HCT116 (cell line): ENCODE results near the gene ABLIM1. TPM values are rescaled to one million over a fixed set of nuclear protein-coding genes. Genes with fewer than 3 reads are reported as not detected.

Experiments used
- ATAC-seq: fragments of 200-7000 bp; cut with Tn5 transposase; 2 replicates; pipeline ENCODE4 v1.9.1; 2020; ENCODE audit warnings: mild to moderate bottlenecking, moderate library complexity
- BruUV-seq: library from RNA; stranded (reverse); fragments of 400-500 nt; replicated peaks from 2 replicates; lab custom pipeline; 2021; lab: Mats Ljungman, UMichigan
- CTCF ChIA-PET: fragments of 300-600 bp; sonication (Branson Sonifier 250); formaldehyde crosslinking; loops from one replicate; lab custom pipeline; 2021; ENCODE audit warnings: antibody characterized with exemption; lab: Charles Lee
- POLR2A ChIA-PET: fragments of 300-600, 350-600 bp; sonication (Branson Sonifier 250); formaldehyde crosslinking; loops from one replicate; lab custom pipeline; 2021; ENCODE audit warnings: antibody characterized with exemption; lab: Charles Lee
- RAD21 ChIA-PET, 2 experiments: fragments of 300-600 bp; sonication (Branson Sonifier 250); formaldehyde crosslinking; loops; one replicate each; lab custom pipeline; 2023; ENCODE audit warnings: low total read pairs in 2 of 2; ENCODE audit not compliant: uncharacterized antibody in 2 of 2, unreplicated experiment in 2 of 2, low non-redundant PET in 1 of 2; lab: Charles Lee
- DNase-seq: peaks from one replicate; pipeline ENCODE4 v3.0.0-alpha.2; 2010; ENCODE audit warnings: low read depth, low spot score
- H2AFZ ChIP-seq: fragments of 200-600 bp; shearing (Covaris generic), sonication (generic); 2 replicates; pipeline ENCODE4 v1.6.1; 2017; ENCODE audit warnings: low read depth, mixed run types, mixed read lengths, antibody characterized with exemption, low read length; ENCODE audit not compliant: poor library complexity, severe bottlenecking
- H3K27ac ChIP-seq: 2 replicates; pipeline ENCODE4 v1.5.1; 2012; ENCODE audit warnings: low read depth, low read length
- H3K27me3 ChIP-seq: fragments of 200-600 bp; sonication (generic); 2 replicates; pipeline ENCODE4 v1.6.1; 2016; ENCODE audit warnings: mixed run types, low read length, mixed read lengths; ENCODE audit not compliant: insufficient read depth
- H3K36me3 ChIP-seq, 2 experiments: fragments of 200-500 bp in 1 of 2; fragments of 200-600 bp in 1 of 2; sonication (Bioruptor generic) in 1 of 2; sonication (generic) in 1 of 2; 2 replicates each; pipeline versions ENCODE4 v1.5.1 to v1.6.1; 2014 to 2016; ENCODE audit warnings: low read length in 2 of 2, inconsistent platforms in 1 of 2, mixed read lengths in 1 of 2, mixed run types in 1 of 2; ENCODE audit not compliant: insufficient read depth in 2 of 2, control insufficient read depth in 1 of 2
- H3K4me1 ChIP-seq, 2 experiments: fragments of 200-600 bp in 1 of 2; sonication (generic) in 1 of 2; 2 replicates each; pipeline versions ENCODE4 v1.5.1 to v1.6.1; 2012 to 2017; ENCODE audit warnings: low read length in 2 of 2, inconsistent platforms in 1 of 2, mild to moderate bottlenecking in 1 of 2, mixed read lengths in 1 of 2, mixed run types in 1 of 2, moderate library complexity in 1 of 2; ENCODE audit not compliant: insufficient read depth in 2 of 2, control insufficient read depth in 1 of 2
- H3K4me2 ChIP-seq: fragments of 200-600 bp; sonication (generic); 2 replicates; pipeline ENCODE4 v1.6.1; 2017; ENCODE audit warnings: mixed run types, low read length, mixed read lengths
- H3K4me3 ChIP-seq, 2 experiments: fragments of 200-600 bp in 1 of 2; sonication (generic) in 1 of 2; replicated peaks in 1 of 2; 2 replicates each; pipeline ENCODE4 v1.5.1; 2011 to 2016; ENCODE audit warnings: low read length in 2 of 2, control low read depth in 1 of 2, low read depth in 1 of 2, mild to moderate bottlenecking in 1 of 2, mixed read lengths in 1 of 2, mixed run types in 1 of 2
- H3K79me2 ChIP-seq: fragments of 200-600 bp; sonication (generic); 2 replicates; pipeline ENCODE4 v1.6.1; 2017; ENCODE audit warnings: mild to moderate bottlenecking, mixed run types, low read length, moderate library complexity, mixed read lengths; ENCODE audit not compliant: insufficient read depth
- H3K9ac ChIP-seq: fragments of 200-600 bp; sonication (generic); 2 replicates; pipeline ENCODE4 v1.6.1; 2016; ENCODE audit warnings: low read length, mixed read lengths
- H3K9me2 ChIP-seq: fragments of 200-600 bp; sonication (generic), shearing (Covaris generic); 2 replicates; pipeline ENCODE4 v1.6.1; 2017; ENCODE audit warnings: mixed run types, mild to moderate bottlenecking, moderate library complexity; ENCODE audit not compliant: insufficient read depth
- H3K9me3 ChIP-seq, 2 experiments: fragments of 200-500 bp in 1 of 2; fragments of 200-600 bp in 1 of 2; sonication (Bioruptor generic) in 1 of 2; sonication (generic) in 1 of 2; 2 replicates each; pipeline ENCODE4 v1.6.1; 2014 to 2017; ENCODE audit warnings: low read length in 2 of 2, mixed read lengths in 2 of 2, inconsistent platforms in 1 of 2, low read depth in 1 of 2, mild to moderate bottlenecking in 1 of 2, mixed run types in 1 of 2, moderate library complexity in 1 of 2; ENCODE audit not compliant: control insufficient read depth in 1 of 2, insufficient read depth in 1 of 2
- H4K20me1 ChIP-seq: fragments of 200-600 bp; sonication (generic), shearing (Covaris generic); 2 replicates; pipeline ENCODE4 v1.6.1; 2017; ENCODE audit warnings: mixed run types, mild to moderate bottlenecking, moderate library complexity; ENCODE audit not compliant: insufficient read depth
- EZH2 ChIP-seq: fragments of 200-600 bp; sonication (generic); IDR thresholded peaks from 2 replicates; pipeline ENCODE4 v1.6.1; 2017; ENCODE audit warnings: antibody characterized with exemption, mixed run types
- JUND ChIP-seq: IDR thresholded peaks from 2 replicates; pipeline ENCODE4 v1.6.1; 2012
- MAX ChIP-seq: IDR thresholded peaks from 2 replicates; pipeline ENCODE4 v1.6.1; 2012
- POLR2AphosphoS5 ChIP-seq: IDR thresholded peaks from 2 replicates; pipeline ENCODE4 v1.6.1; 2011; ENCODE audit warnings: mild to moderate bottlenecking, low read depth, low read length, moderate library complexity
- SP1 ChIP-seq: IDR thresholded peaks from 2 replicates; pipeline ENCODE4 v1.6.1; 2012; ENCODE audit warnings: low read depth
- TCF7L2 ChIP-seq: IDR thresholded peaks from 2 replicates; pipeline ENCODE4 v1.7.0; 2011; ENCODE audit warnings: borderline replicate concordance, inconsistent platforms; ENCODE audit not compliant: insufficient read depth, insufficient read length; ENCODE audit errors: extremely low read depth
- YY1 ChIP-seq: IDR thresholded peaks from 2 replicates; pipeline ENCODE4 v1.6.1; 2011; ENCODE audit warnings: low read length, low read depth, moderate library complexity, mild to moderate bottlenecking; ENCODE audit not compliant: insufficient replicate concordance; ENCODE audit errors: extremely low read depth
- intact Hi-C: fragments of 100-400 bp; cut with micrococcal nuclease; formaldehyde crosslinking; loops from 2 replicates; pipeline ENCODE4 v1.10.0; 2022
- total RNA-seq: library from RNA; stranded (reverse); gene quantifications from one replicate; pipeline ENCODE4 v1.2.1, GENCODE V29; 2021; ENCODE audit not compliant: unreplicated experiment
- TF ChIP-seq, protein P1 (sequence below): IDR thresholded peaks from 2 replicates; pipeline ENCODE4 v1.6.1; 2011; ENCODE audit warnings: mild to moderate bottlenecking, low read length, moderate library complexity; ENCODE audit not compliant: insufficient replicate concordance; ENCODE audit errors: extremely low read depth
- TF ChIP-seq, protein P2 (sequence below): IDR thresholded peaks from 2 replicates; pipeline ENCODE4 v1.6.1; 2012; ENCODE audit warnings: low read depth

ABLIM1 gene
- total RNA-seq, 1 experiment from 2014 or later, result 96.2 TPM

DNA sequence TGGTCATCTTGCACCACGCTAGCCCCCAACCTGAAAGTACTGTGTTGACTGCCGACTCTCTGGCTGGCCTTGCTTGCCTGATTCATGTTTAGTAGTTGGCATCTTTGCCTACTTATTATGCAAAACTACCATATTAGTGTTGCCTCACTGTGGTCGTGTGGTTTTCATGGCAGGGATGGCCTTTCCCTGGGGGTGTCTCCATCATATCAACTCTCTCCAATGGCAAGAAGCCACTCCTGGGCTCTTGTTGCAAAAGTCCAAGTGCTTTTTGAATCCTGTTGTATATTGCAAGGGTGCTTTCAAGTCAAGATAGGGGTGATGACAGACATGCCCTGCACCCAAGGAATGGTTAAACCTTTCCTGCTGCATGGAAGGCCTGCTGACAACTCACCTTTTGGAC, 39.4 kb downstream of the ABLIM1 start:
- no peak for DNase-seq
- H3K27ac ChIP-seq, result no peak overlapping the region
- H3K9ac ChIP-seq, result no peak overlapping the region
- H3K9me2 ChIP-seq, result no peaks in the 10 kb centered on the region
- TF ChIP-seq POLR2AphosphoS5, result no peak
- TF ChIP-seq YY1, result no peak
- TF ChIP-seq MAX, result no peak
- TF ChIP-seq EZH2, result no peak
- TF ChIP-seq, protein P1, sequence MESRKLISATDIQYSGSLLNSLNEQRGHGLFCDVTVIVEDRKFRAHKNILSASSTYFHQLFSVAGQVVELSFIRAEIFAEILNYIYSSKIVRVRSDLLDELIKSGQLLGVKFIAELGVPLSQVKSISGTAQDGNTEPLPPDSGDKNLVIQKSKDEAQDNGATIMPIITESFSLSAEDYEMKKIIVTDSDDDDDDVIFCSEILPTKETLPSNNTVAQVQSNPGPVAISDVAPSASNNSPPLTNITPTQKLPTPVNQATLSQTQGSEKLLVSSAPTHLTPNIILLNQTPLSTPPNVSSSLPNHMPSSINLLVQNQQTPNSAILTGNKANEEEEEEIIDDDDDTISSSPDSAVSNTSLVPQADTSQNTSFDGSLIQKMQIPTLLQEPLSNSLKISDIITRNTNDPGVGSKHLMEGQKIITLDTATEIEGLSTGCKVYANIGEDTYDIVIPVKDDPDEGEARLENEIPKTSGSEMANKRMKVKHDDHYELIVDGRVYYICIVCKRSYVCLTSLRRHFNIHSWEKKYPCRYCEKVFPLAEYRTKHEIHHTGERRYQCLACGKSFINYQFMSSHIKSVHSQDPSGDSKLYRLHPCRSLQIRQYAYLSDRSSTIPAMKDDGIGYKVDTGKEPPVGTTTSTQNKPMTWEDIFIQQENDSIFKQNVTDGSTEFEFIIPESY, result no peak
- TF ChIP-seq SP1, result no peak
- TF ChIP-seq TCF7L2, result no peak
- TF ChIP-seq JUND, result no peak
- TF ChIP-seq, protein P2, sequence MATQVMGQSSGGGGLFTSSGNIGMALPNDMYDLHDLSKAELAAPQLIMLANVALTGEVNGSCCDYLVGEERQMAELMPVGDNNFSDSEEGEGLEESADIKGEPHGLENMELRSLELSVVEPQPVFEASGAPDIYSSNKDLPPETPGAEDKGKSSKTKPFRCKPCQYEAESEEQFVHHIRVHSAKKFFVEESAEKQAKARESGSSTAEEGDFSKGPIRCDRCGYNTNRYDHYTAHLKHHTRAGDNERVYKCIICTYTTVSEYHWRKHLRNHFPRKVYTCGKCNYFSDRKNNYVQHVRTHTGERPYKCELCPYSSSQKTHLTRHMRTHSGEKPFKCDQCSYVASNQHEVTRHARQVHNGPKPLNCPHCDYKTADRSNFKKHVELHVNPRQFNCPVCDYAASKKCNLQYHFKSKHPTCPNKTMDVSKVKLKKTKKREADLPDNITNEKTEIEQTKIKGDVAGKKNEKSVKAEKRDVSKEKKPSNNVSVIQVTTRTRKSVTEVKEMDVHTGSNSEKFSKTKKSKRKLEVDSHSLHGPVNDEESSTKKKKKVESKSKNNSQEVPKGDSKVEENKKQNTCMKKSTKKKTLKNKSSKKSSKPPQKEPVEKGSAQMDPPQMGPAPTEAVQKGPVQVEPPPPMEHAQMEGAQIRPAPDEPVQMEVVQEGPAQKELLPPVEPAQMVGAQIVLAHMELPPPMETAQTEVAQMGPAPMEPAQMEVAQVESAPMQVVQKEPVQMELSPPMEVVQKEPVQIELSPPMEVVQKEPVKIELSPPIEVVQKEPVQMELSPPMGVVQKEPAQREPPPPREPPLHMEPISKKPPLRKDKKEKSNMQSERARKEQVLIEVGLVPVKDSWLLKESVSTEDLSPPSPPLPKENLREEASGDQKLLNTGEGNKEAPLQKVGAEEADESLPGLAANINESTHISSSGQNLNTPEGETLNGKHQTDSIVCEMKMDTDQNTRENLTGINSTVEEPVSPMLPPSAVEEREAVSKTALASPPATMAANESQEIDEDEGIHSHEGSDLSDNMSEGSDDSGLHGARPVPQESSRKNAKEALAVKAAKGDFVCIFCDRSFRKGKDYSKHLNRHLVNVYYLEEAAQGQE, result no peak
- H3K36me3 ChIP-seq, result no peaks in the 10 kb centered on the region
- no TSS peak for BruUV-seq
- no peak overlapping the region for H2AFZ ChIP-seq
- CTCF ChIA-PET, result no interaction called here
- POLR2A ChIA-PET, result no interaction called here
- H3K4me1 ChIP-seq, result peaks cover 10 to 13% of the 10 kb centered on the region in 2 experiments
- no peak overlapping the region for H3K4me3 ChIP-seq
- no peak for ATAC-seq
- intact Hi-C loops, result no loop called here
- no peaks in the 10 kb centered on the region for H3K79me2 ChIP-seq
- no peak overlapping the region for H3K4me2 ChIP-seq
- no peaks in the 10 kb centered on the region for H3K9me3 ChIP-seq
- RAD21 ChIA-PET, result no interaction called here
- no peaks in the 10 kb centered on the region for H3K27me3 ChIP-seq
- H4K20me1 ChIP-seq, result no peaks in the 10 kb centered on the region
